CD4-positive, alpha-beta T cell treated with Interleukin-21 for 1 hour (primary cell): ENCODE measurements around the gene BMPR1A.
"Not testable (repeated sequence)": the region's sequence is repeated elsewhere in the genome, so short reads cannot be mapped to it uniquely, and the experiment has no call there.

Experiments used
- DNase-seq: peaks from one replicate; pipeline ENCODE4 v3.0.0-alpha.2; 2020

The BMPR1A gene

GRCh38 chr10:86971232-86971991, 215.0 kb downstream of the BMPR1A start:
- peak; percentile 92 for DNase-seq

GRCh38 chr10:86972613-86973380, 216.4 kb downstream of the BMPR1A start:
- no peak for DNase-seq

- no peak for DNase-seq
Measured at GRCh38 chr10:86974484-86974883, 218.1 kb downstream of the BMPR1A start.

- no peak for DNase-seq
Measured at GRCh38 chr10:86976362-86977056, 220.1 kb downstream of the BMPR1A start.

GRCh38 chr10:86978457-86978856, 222.0 kb downstream of the BMPR1A start:
- DNase-seq: not testable (repeated sequence)

- no peak for DNase-seq
Measured at GRCh38 chr10:86979296-86979818, 222.9 kb downstream of the BMPR1A start.

- no peak for DNase-seq
Measured at GRCh38 chr10:86979977-86980448, 223.6 kb downstream of the BMPR1A start.

- DNase-seq: not testable (repeated sequence)
Measured at GRCh38 chr10:86981020-86981419, 224.6 kb downstream of the BMPR1A start.

- DNase-seq: no peak
Measured at GRCh38 chr10:86981716-86982115, 225.3 kb downstream of the BMPR1A start.
